SK-N-SH (cell line): Measurements from ENCODE around the gene PRKG1.

Experiments used
- CTCF ChIP-seq: fragments of 200-600 bp; sonication (generic); IDR thresholded peaks from 2 replicates; pipeline ENCODE4 v1.6.1; 2017; ENCODE audit warnings: antibody characterized with exemption, mild to moderate bottlenecking, moderate library complexity
- MAX ChIP-seq: IDR thresholded peaks from 2 replicates; pipeline ENCODE4 v1.4.0; 2012; ENCODE audit warnings: low read depth
- PBX3 ChIP-seq: IDR thresholded peaks from 2 replicates; pipeline ENCODE4; 2012
- TEAD4 ChIP-seq: IDR thresholded peaks from 2 replicates; pipeline ENCODE4 v1.4.0; 2012; ENCODE audit warnings: mild to moderate bottlenecking, borderline replicate concordance; ENCODE audit not compliant: insufficient read depth
- USF2 ChIP-seq: fragments of 150-350 bp; IDR thresholded peaks from 2 replicates; pipeline ENCODE4 v1.6.1; 2017; ENCODE audit warnings: antibody characterized with exemption, low read length, low read depth, borderline replicate concordance

DNA sequence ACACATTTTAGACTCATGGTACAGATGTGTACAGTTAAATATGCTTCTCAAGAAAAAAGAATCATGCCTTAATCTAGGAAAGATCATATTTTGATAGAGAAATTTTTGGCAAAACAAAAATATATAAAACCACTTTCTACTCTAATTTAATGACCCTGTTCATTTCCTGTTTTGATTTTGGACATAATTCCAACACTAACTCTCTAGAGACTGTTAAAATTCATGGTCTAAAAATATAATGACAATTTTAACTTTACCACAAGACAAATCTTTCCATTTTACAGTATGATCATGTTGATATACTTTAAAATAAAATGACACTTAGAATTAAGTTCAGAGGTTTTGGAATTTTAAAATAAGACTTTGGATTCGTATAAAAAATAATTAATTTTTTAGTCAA, 45.2 kb downstream of the PRKG1 start:
- TF ChIP-seq CTCF: no peak
- TF ChIP-seq PBX3: no peak
- no peak for TF ChIP-seq MAX
- no peak for TF ChIP-seq TEAD4
- TF ChIP-seq USF2: no peak
